PC-3 (cell line): ENCODE results near the gene SH2D3C. TPM values are rescaled to one million over a fixed set of nuclear protein-coding genes. Genes with fewer than 3 reads are reported as not detected.

Experiments used
- ATAC-seq: fragments of 200-7000 bp; cut with Tn5 transposase; 2 replicates; pipeline ENCODE4 v1.9.1; 2020; ENCODE audit warnings: mild to moderate bottlenecking, moderate library complexity
- BruUV-seq: library from RNA; stranded (reverse); fragments of 400-500 nt; replicated peaks from 2 replicates; lab custom pipeline; 2021; lab: Mats Ljungman, UMichigan
- CTCF ChIA-PET: fragments of 300-600 bp; sonication (Branson Sonifier 250); formaldehyde crosslinking; loops from one replicate; lab custom pipeline; 2022; ENCODE audit warnings: antibody characterized with exemption; lab: Charles Lee
- POLR2A ChIA-PET: fragments of 300-600 bp; sonication (Branson Sonifier 250); formaldehyde crosslinking; loops from one replicate; lab custom pipeline; 2022; ENCODE audit warnings: antibody characterized with exemption; ENCODE audit not compliant: unreplicated experiment; lab: Charles Lee
- DNase-seq: peaks from one replicate; pipeline ENCODE4 v3.0.0-alpha.2; 2015
- H2AFZ ChIP-seq: fragments of 300-600 bp; sonication (generic); 2 replicates; pipeline ENCODE4 v1.6.0; 2016; ENCODE audit warnings: antibody characterized with exemption, low read length
- H3F3A ChIP-seq: fragments of 300-600 bp; sonication (generic); one replicate; pipeline ENCODE4 v1.6.0; 2017; ENCODE audit warnings: antibody characterized with exemption, low read length, control low read depth, mild to moderate bottlenecking; ENCODE audit not compliant: unreplicated experiment
- H3K27ac ChIP-seq: fragments of 300-600 bp; sonication (generic); 2 replicates; pipeline ENCODE4 v1.5.1; 2016; ENCODE audit warnings: mild to moderate bottlenecking, low read length
- H3K27me3 ChIP-seq: fragments of 300-600 bp; sonication (generic); 2 replicates; pipeline ENCODE4 v1.6.1; 2016; ENCODE audit warnings: low read length, mixed read lengths
- H3K36me3 ChIP-seq: fragments of 300-600 bp; sonication (generic); 2 replicates; pipeline ENCODE4 v1.6.1; 2016; ENCODE audit warnings: low read depth, mixed run types, low read length, mixed read lengths
- H3K4me1 ChIP-seq: fragments of 300-600 bp; sonication (generic); 2 replicates; pipeline ENCODE4 v1.5.1; 2016; ENCODE audit warnings: low read length; ENCODE audit not compliant: insufficient read depth
- H3K4me2 ChIP-seq: fragments of 300-600 bp; sonication (generic); 2 replicates; pipeline ENCODE4 v1.6.0; 2016; ENCODE audit warnings: low read length
- H3K4me3 ChIP-seq: fragments of 300-600 bp; sonication (generic); 2 replicates; pipeline ENCODE4 v1.5.1; 2016; ENCODE audit warnings: mild to moderate bottlenecking, low read length, mixed read lengths
- H3K79me2 ChIP-seq: fragments of 300-600 bp; sonication (generic); 2 replicates; pipeline ENCODE4 v1.6.1; 2017; ENCODE audit warnings: low read length, mixed read lengths
- H3K9ac ChIP-seq: fragments of 300-600 bp; sonication (generic); 2 replicates; pipeline ENCODE4 v1.6.0; 2016; ENCODE audit warnings: mild to moderate bottlenecking, low read length
- H3K9me2 ChIP-seq: fragments of 300-600 bp; sonication (generic); replicated peaks from 2 replicates; pipeline ENCODE4 v1.6.1; 2016; ENCODE audit warnings: mixed run types, low read length, mixed read lengths
- H3K9me3 ChIP-seq: fragments of 300-600 bp; sonication (generic); 2 replicates; pipeline ENCODE4 v1.6.1; 2016; ENCODE audit warnings: low read length, mixed read lengths
- H4K20me1 ChIP-seq: fragments of 300-600 bp; sonication (generic); 2 replicates; pipeline ENCODE4 v1.6.1; 2016; ENCODE audit warnings: low read length, mixed read lengths
- EZH2 ChIP-seq: fragments of 300-600 bp; sonication (generic); IDR thresholded peaks from one replicate; pipeline ENCODE4 v1.6.1; 2017; ENCODE audit warnings: antibody characterized with exemption, mild to moderate bottlenecking, low read length; ENCODE audit not compliant: unreplicated experiment
- EZH2phosphoT487 ChIP-seq: fragments of 300-600 bp; sonication (generic); IDR thresholded peaks from 2 replicates; pipeline ENCODE4 v1.6.1; 2018; ENCODE audit warnings: mild to moderate bottlenecking, antibody characterized with exemption, low read length, borderline replicate concordance
- intact Hi-C: fragments of 100-400 bp; cut with micrococcal nuclease; formaldehyde crosslinking; loops from 2 replicates; pipeline ENCODE4 v1.9.0; 2023
- total RNA-seq: library from RNA; depleted of rRNA; stranded (reverse); fragments of >200 nt; gene quantifications from 2 replicates; pipeline ENCODE4 v1.2.3, GENCODE V29; 2014
- TF ChIP-seq, protein P1 (sequence below): fragments of 300-600 bp; sonication (generic); conservative IDR thresholded peaks from 2 replicates; pipeline ENCODE4 v1.5.1; 2017; ENCODE audit warnings: antibody characterized with exemption, low read depth, mild to moderate bottlenecking, low read length

The SH2D3C gene
- total RNA-seq, 1 experiment from 2014 or later, result 0.26 TPM

DNA sequence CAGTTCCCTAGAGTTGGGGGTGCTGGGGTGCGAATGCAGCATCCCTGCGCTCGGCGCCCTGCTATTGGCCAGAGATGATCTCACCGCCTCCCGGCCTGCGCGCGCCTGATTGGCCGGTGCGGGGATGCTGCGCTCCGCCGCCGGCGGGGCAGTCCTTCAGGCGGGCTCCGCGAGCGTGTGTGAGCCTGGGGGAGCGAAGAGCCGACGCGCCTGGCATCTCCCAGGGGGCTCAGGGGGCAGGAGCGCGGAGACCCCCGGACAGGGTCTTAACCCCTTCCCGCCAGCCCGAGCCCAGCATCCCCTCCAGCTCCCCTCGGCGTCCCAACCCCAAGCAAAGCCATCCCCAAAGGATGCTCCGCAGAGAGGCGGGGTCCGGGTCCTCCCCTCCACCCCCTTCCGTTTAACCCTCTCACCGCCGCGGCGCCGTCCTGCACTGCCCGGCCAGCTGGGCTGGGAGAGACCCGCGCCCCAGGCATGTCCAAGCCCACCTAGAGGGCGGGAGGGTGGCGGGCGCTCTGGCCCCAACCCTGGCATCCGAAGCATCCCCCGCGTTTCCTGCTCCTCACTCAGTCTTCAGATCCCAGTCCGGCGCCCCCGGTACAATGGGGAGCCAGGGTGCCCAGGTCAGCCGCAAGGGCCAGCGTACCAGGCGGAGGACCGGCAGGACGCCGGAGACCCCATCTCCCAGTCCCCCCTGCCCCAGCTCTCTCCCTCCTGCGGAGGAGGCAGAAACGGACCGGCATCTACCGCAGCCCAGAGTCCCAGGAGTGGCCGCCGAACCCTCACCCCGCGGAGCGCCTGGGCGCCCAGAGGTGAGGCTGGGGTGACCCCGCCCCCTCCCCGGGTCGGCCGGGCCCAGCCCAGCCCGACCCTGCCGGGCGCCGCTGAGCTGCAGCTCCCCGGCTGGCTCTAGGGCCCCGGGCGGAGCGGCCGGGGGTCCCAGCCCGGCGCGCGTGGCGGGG lies 24.1 kb downstream of the SH2D3C start:
- ChIA-PET POLR2A (no interaction called here), CTCF (no interaction called here)
- intact Hi-C loops, result no loop called here
- peaks cover 20% of the 10 kb centered on the region for H3K27me3 ChIP-seq
- H3K79me2 ChIP-seq, result no peaks in the 10 kb centered on the region
- BruUV-seq, result no TSS peak
- no peaks in the 10 kb centered on the region for H3K4me1 ChIP-seq
- DNase-seq, result no peak
- H3K9me3 ChIP-seq, result no peaks in the 10 kb centered on the region
- no peak overlapping the region for H3K27ac ChIP-seq
- H3F3A ChIP-seq, result no peaks in the 10 kb centered on the region
- no peaks in the 10 kb centered on the region for H4K20me1 ChIP-seq
- no peaks in the 10 kb centered on the region for H3K36me3 ChIP-seq
- no peak for TF ChIP-seq EZH2phosphoT487
- TF ChIP-seq, protein P1, sequence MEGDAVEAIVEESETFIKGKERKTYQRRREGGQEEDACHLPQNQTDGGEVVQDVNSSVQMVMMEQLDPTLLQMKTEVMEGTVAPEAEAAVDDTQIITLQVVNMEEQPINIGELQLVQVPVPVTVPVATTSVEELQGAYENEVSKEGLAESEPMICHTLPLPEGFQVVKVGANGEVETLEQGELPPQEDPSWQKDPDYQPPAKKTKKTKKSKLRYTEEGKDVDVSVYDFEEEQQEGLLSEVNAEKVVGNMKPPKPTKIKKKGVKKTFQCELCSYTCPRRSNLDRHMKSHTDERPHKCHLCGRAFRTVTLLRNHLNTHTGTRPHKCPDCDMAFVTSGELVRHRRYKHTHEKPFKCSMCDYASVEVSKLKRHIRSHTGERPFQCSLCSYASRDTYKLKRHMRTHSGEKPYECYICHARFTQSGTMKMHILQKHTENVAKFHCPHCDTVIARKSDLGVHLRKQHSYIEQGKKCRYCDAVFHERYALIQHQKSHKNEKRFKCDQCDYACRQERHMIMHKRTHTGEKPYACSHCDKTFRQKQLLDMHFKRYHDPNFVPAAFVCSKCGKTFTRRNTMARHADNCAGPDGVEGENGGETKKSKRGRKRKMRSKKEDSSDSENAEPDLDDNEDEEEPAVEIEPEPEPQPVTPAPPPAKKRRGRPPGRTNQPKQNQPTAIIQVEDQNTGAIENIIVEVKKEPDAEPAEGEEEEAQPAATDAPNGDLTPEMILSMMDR, result no peak
- no peak for TF ChIP-seq EZH2
- no peak overlapping the region for H2AFZ ChIP-seq
- H3K4me2 ChIP-seq, result no peak overlapping the region
- no peak overlapping the region for H3K9ac ChIP-seq
- H3K9me2 ChIP-seq, result no peaks in the 10 kb centered on the region
- ATAC-seq, result no peak
- no peak overlapping the region for H3K4me3 ChIP-seq

DNA sequence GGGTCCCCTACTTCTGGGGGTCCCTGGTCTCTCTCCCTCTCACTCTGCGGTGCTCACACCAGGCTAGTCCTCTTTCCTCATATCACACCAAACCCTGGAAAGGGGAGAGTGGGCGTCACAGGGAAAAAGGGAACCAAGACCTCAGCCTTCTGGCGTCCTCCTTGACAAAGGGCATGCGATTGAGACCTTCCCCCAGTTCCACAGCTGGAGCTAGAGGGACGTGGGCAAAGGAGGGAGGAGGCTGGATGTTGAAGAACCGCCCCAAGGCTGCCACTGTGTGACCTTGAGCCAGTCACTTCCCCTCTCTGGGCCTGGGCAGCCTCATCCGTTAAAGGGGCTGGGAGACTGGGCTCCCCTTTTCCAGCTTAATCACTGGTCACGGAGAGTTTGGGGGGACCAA lies 24.8 kb downstream of the SH2D3C start:
- H3K27ac ChIP-seq, result no peak overlapping the region
- H3K9ac ChIP-seq, result no peak overlapping the region
- H3K9me2 ChIP-seq, result no peaks in the 10 kb centered on the region
- BruUV-seq, result no TSS peak
- H2AFZ ChIP-seq, result no peak overlapping the region
- ATAC-seq (no peak), DNase-seq (no peak)
- H3K4me3 ChIP-seq, result no peak overlapping the region
- H3K4me2 ChIP-seq, result no peak overlapping the region
- no peaks in the 10 kb centered on the region for H3F3A ChIP-seq
- H3K4me1 ChIP-seq, result no peaks in the 10 kb centered on the region
- H3K27me3 ChIP-seq, result peaks cover 20% of the 10 kb centered on the region
- no peaks in the 10 kb centered on the region for H3K36me3 ChIP-seq
- H3K79me2 ChIP-seq, result no peaks in the 10 kb centered on the region
- H3K9me3 ChIP-seq, result no peaks in the 10 kb centered on the region
- TF ChIP-seq EZH2phosphoT487 (no peak), EZH2 (no peak)
- TF ChIP-seq, protein P1, result no peak
- POLR2A ChIA-PET, result no interaction called here
- intact Hi-C loops, result no loop called here
- H4K20me1 ChIP-seq, result no peaks in the 10 kb centered on the region
- CTCF ChIA-PET, result no interaction called here

DNA sequence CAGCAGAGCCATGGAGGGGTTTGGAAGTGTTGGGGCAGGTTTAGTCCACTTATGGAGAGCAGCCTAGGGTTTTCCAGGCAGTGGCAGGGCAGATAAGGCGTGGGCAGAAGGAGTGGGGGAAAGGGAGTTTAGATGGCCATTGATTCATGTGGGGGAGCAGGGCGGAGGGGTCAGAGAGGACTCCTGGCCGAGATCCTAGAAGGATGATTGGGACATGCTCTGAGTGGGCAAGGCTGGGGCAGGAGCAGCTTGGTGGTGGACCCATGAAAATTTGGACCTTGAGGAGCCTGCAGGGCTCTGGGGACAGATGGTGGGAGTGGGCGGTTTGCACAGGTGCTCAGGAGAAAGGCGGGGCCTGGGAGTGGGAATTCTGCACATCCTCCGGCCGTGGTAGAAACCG lies 25.3 kb downstream of the SH2D3C start:
- Histone ChIP-seq H3K36me3 (no peaks in the 10 kb centered on the region), H3K4me3 (no peak overlapping the region), H4K20me1 (no peaks in the 10 kb centered on the region), H3K79me2 (no peaks in the 10 kb centered on the region), H3K9me2 (no peaks in the 10 kb centered on the region), H3K27me3 (peaks cover 20% of the 10 kb centered on the region), H3K9me3 (no peaks in the 10 kb centered on the region), H3F3A (no peaks in the 10 kb centered on the region), H3K4me1 (no peaks in the 10 kb centered on the region), H2AFZ (no peak overlapping the region), H3K4me2 (no peak overlapping the region), H3K27ac (no peak overlapping the region), H3K9ac (no peak overlapping the region)
- ATAC-seq (no peak), DNase-seq (no peak)
- BruUV-seq, result no TSS peak
- POLR2A ChIA-PET, result no interaction called here
- CTCF ChIA-PET, result no interaction called here
- intact Hi-C loops, result no loop called here
- TF ChIP-seq EZH2phosphoT487 (no peak), EZH2 (no peak)
- TF ChIP-seq, protein P1, result no peak
